ENCODE data around the gene TEX26. TPM values are rescaled to one million over a fixed set of nuclear protein-coding genes. Genes with fewer than 3 reads are reported as not detected.

The TEX26 gene
- total RNA-seq, 1 donor: not detected

DNA sequence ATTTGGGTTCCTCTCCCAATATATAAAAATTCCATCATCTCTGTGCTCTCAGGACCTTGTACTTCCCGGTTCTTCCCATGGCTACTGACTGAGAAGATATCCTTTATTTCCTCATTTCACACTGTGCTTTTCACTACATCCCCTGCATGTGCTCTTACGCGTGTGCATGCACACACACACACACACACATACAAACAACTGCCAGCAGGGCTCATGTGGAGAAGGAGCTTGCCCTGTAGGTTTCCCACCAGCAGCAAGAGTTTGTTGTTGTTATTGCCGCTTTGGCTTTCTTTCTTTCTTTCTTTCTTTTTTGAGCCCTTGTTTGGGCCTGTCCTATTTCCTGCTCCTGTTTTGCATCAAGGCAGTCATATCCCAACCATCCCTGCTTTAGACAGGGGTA lies 43.6 kb downstream of the TEX26 start:
- Histone ChIP-seq H2AFZ (ENCODE audit: low read length) (no peak overlapping the region), H3K4me2 (ENCODE audit: insufficient read depth, low read length) (no peak overlapping the region), H3K4me3 (ENCODE audit: insufficient read depth, low read length) (no peak overlapping the region), H4K20me1 (ENCODE audit: insufficient read depth, low read length) (no peaks in the 10 kb centered on the region), H3K4me1 (ENCODE audit: insufficient read depth, low read length) (peaks cover 22% of the 10 kb centered on the region), H3K36me3 (ENCODE audit: insufficient read depth, low read length) (no peaks in the 10 kb centered on the region), H3K79me2 (ENCODE audit: insufficient read depth, low read length) (no peaks in the 10 kb centered on the region), H3K27ac (ENCODE audit: low read depth, low read length) (no peak overlapping the region), H3K9me3 (ENCODE audit: low read depth, low read length) (no peaks in the 10 kb centered on the region), H3K27me3 (ENCODE audit: insufficient read depth, low read length) (no peaks in the 10 kb centered on the region)
- no peak for DNase-seq (ENCODE audit: insufficient read length, low spot score, missing footprints)
- TF ChIP-seq, protein P1, sequence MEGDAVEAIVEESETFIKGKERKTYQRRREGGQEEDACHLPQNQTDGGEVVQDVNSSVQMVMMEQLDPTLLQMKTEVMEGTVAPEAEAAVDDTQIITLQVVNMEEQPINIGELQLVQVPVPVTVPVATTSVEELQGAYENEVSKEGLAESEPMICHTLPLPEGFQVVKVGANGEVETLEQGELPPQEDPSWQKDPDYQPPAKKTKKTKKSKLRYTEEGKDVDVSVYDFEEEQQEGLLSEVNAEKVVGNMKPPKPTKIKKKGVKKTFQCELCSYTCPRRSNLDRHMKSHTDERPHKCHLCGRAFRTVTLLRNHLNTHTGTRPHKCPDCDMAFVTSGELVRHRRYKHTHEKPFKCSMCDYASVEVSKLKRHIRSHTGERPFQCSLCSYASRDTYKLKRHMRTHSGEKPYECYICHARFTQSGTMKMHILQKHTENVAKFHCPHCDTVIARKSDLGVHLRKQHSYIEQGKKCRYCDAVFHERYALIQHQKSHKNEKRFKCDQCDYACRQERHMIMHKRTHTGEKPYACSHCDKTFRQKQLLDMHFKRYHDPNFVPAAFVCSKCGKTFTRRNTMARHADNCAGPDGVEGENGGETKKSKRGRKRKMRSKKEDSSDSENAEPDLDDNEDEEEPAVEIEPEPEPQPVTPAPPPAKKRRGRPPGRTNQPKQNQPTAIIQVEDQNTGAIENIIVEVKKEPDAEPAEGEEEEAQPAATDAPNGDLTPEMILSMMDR (IDR thresholded peaks at IDR 0.05; ENCODE audit: extremely low read depth, low read depth, low read length): no peak

DNA sequence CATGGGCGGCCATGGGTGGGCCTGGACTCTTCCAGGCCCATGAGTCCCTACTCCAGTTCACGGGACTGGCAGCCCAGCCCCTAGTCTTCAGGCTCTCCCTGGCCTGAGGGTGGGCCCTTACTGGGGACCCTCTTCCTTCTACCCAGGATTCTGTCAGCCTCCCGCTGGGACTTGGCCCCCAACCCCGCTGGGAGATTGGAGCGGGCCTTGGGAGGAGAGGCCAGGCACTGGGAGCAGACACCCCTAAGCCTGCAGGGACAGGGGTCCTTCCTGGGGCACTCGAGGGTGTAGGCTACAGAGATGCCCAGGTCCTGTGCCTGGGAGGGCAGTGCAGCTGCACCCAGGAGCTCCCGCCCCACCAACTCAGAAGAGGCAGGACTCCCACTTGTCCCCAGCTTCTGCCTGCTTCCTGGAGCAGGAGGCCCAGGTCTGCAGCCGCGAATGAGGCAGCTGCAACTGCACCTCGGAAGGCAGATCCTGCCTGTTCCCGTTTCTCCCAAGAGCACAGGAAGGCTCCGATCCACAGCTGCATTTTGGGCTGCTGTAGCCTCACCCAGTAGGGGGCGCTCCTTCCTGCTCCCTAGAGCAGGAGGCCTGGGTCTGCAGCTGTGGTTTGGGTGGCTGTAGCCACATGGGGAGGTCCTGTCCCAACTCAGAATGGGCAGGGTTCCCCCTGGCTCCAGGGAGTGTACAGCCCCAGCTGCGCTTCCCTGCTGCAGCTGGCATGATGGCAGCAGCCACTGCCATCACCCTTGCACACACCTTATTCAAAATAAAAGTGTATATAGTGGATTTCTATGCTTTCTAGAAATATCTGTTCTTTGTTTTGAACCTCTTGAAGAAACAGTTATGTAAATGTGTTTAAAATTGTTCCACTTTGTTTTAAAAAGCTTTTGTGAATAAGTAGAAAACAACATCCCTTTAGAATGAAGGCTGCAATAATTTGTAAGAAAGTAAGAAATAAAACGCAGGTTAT lies 46.8 kb downstream of the TEX26 start:
- Histone ChIP-seq H3K79me2 (ENCODE audit: insufficient read depth, low read length) (no peaks in the 10 kb centered on the region), H2AFZ (ENCODE audit: low read length) (no peak overlapping the region), H3K4me3 (ENCODE audit: insufficient read depth, low read length) (no peak overlapping the region), H4K20me1 (ENCODE audit: insufficient read depth, low read length) (no peaks in the 10 kb centered on the region), H3K4me2 (ENCODE audit: insufficient read depth, low read length) (no peak overlapping the region), H3K27me3 (ENCODE audit: insufficient read depth, low read length) (no peaks in the 10 kb centered on the region), H3K4me1 (ENCODE audit: insufficient read depth, low read length) (peaks cover 14% of the 10 kb centered on the region), H3K36me3 (ENCODE audit: insufficient read depth, low read length) (no peaks in the 10 kb centered on the region), H3K9me3 (ENCODE audit: low read depth, low read length) (no peaks in the 10 kb centered on the region), H3K27ac (ENCODE audit: low read depth, low read length) (no peak overlapping the region)
- DNase-seq (ENCODE audit: insufficient read length, low spot score, missing footprints): no peak
- TF ChIP-seq, protein P1 (IDR thresholded peaks at IDR 0.05; ENCODE audit: extremely low read depth, low read depth, low read length): peak; percentile 64

GRCh38 chr13:30982506-30982905 lies 50.0 kb downstream of the TEX26 start:
- H3K9me3 ChIP-seq (ENCODE audit: low read depth, low read length): no peaks in the 10 kb centered on the region
- TF ChIP-seq, protein P1 (IDR thresholded peaks at IDR 0.05; ENCODE audit: extremely low read depth, low read depth, low read length): no peak
- H3K27me3 ChIP-seq (ENCODE audit: insufficient read depth, low read length): no peaks in the 10 kb centered on the region
- no peak overlapping the region for H3K4me2 ChIP-seq (ENCODE audit: insufficient read depth, low read length)
- H3K4me1 ChIP-seq (ENCODE audit: insufficient read depth, low read length): peaks cover 14% of the 10 kb centered on the region
- H3K36me3 ChIP-seq (ENCODE audit: insufficient read depth, low read length): no peaks in the 10 kb centered on the region
- no peak overlapping the region for H3K4me3 ChIP-seq (ENCODE audit: insufficient read depth, low read length)
- no peaks in the 10 kb centered on the region for H4K20me1 ChIP-seq (ENCODE audit: insufficient read depth, low read length)
- DNase-seq (ENCODE audit: insufficient read length, low spot score, missing footprints): no peak
- H3K79me2 ChIP-seq (ENCODE audit: insufficient read depth, low read length): no peaks in the 10 kb centered on the region
- no peak overlapping the region for H3K27ac ChIP-seq (ENCODE audit: low read depth, low read length)
- H2AFZ ChIP-seq (ENCODE audit: low read length): no peak overlapping the region

DNA sequence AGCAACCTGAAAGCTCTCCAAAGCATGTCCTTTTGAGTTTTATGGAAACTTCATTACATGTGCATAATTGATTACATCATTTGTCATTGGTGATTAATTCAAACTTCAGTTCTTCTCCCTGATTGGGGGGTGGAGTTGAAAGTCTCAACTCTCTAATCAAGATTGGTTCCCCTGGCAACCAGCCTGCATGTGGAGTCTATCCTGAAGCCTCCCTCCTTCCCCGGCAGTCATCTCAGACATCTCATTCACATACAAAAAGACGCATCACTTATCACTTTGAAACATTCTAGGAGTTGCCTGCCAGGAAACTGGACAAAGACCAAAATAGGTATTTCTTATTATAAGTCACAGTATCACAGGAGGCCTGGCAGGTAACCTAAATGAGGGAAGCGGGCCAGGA lies 50.5 kb downstream of the TEX26 start:
- Histone ChIP-seq H3K9me3 (ENCODE audit: low read depth, low read length) (no peaks in the 10 kb centered on the region), H3K4me2 (ENCODE audit: insufficient read depth, low read length) (no peak overlapping the region), H3K4me1 (ENCODE audit: insufficient read depth, low read length) (peaks cover 11% of the 10 kb centered on the region), H4K20me1 (ENCODE audit: insufficient read depth, low read length) (no peaks in the 10 kb centered on the region), H3K27ac (ENCODE audit: low read depth, low read length) (no peak overlapping the region), H3K4me3 (ENCODE audit: insufficient read depth, low read length) (no peak overlapping the region), H3K27me3 (ENCODE audit: insufficient read depth, low read length) (no peaks in the 10 kb centered on the region), H3K79me2 (ENCODE audit: insufficient read depth, low read length) (no peaks in the 10 kb centered on the region), H2AFZ (ENCODE audit: low read length) (no peak overlapping the region), H3K36me3 (ENCODE audit: insufficient read depth, low read length) (no peaks in the 10 kb centered on the region)
- DNase-seq (ENCODE audit: insufficient read length, low spot score, missing footprints): no peak
- TF ChIP-seq, protein P1 (IDR thresholded peaks at IDR 0.05; ENCODE audit: extremely low read depth, low read depth, low read length): no peak
